ENCODE data around the gene NEURL4.
"Not testable (repeated sequence)": the region's sequence is repeated elsewhere in the genome, so short reads cannot be mapped to it uniquely, and the experiment has no call there.

The NEURL4 gene

GRCh38 chr17:7347630-7348477, 18.7 kb upstream of the NEURL4 start:
- in situ Hi-C loops (cut with MboI; ENCODE audit: low sequenced_read_pairs): no loop called here

- in situ Hi-C loops (cut with MboI; ENCODE audit: low sequenced_read_pairs): no loop called here
Observed at GRCh38 chr17:7346761-7347614, 17.9 kb upstream of the NEURL4 start.

- in situ Hi-C loops (cut with MboI; ENCODE audit: low sequenced_read_pairs): no loop called here
Observed at GRCh38 chr17:7343250-7343649, 14.1 kb upstream of the NEURL4 start.

- in situ Hi-C loops (cut with MboI; ENCODE audit: low sequenced_read_pairs): no loop called here
Observed at GRCh38 chr17:7341842-7342241, 12.7 kb upstream of the NEURL4 start.

DNA sequence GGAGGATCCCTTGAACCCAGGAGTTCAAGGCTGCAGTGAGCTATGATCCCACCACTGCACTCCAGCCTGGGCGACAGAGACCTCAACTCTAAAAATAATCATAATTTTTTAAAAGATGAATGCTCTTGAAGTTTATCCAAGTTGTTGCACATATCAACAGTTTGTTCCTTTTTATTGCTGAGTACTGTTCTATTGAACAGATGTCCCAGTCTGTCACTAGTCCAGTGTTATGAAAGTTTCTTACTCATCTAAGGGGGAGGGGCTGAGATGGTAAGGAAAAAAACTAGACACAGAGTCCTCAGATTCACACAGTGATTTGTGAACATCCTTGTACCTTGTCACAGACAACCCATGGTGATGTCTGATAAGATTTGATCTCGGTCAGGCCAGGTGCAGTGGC, 11.0 kb upstream of the NEURL4 start:
- in situ Hi-C loops (cut with MboI; ENCODE audit: low sequenced_read_pairs): no loop called here

DNA sequence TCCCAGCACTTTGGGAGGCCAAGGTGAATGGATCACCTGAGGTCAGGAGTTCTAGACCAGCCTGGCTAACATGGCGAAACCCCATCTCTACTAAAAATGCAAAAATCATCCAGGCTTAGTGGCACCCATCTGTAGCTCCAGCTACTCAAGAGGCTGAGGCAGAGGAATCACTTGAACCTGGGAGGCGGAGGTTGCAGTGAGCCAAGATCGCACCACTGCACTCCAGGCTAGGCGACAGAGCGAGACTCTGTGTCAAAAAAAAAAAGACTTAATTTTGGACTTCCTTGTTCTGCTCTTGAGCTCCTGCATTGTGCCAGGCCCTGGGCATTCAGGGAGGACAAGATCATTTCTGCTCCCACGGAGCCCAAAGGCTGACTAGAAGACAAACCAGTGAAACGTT, 8.5 kb upstream of the NEURL4 start:
- in situ Hi-C loops (cut with MboI; ENCODE audit: low sequenced_read_pairs): not testable (repeated sequence)

- in situ Hi-C loops (cut with MboI; ENCODE audit: low sequenced_read_pairs): no loop called here
Observed at GRCh38 chr17:7336240-7337175, 7.4 kb upstream of the NEURL4 start, which contains the start of gene ACAP1. Gene ACAP1, plus strand, starts transcription at chr17:7336529. Its CDS starts 206 bp downstream, at chr17:7336735.

DNA sequence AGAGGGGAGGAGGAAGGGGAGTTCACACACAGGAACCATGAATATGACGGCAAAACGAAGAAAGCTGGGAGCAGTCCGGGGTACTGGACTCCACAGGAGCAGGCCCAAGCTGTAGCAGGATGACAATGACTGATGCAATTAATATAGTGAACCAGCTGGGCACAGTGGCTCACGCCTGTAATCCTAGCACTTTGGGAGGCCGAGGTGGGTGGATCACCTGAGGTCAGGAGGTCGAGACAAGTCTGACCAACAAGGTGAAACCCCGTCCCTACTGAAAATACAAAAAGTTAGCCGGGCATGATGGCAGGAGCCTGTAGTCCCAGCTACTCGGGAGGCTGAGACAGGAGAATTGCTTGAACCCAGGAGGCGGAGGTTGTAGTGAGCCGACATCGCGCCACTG, 6.6 kb upstream of the NEURL4 start:
- in situ Hi-C loops (cut with MboI; ENCODE audit: low sequenced_read_pairs): not testable (repeated sequence)

DNA sequence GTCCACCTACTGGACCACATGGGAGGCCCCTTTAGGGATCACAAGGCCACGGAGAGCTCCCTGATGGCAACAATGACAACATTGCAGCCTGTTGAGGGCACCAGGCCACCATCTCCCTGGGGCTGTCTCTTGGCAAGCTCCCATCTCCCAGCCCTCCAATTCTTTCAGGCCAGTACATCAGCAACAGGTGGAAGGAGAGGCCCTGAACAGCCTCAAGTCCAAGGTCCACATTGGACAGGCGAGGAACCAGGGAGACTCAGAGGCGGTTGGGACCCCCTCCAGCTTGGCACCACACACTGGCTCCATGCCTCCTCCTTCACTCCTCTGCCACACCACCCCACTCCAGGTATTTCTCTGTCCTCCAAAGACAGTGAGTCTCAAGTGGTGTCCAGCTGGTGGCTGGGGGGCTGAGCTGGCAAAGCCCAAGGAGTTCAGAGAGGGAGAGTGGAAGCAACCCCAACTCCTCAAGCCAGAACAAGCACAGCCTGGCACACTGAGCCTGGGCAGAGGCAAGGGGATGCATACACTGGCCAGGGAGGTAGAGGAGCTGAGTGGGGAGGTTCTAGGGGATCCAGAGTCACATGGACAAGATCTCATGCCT, 5.9 kb upstream of the NEURL4 start:
- in situ Hi-C loops (cut with MboI; ENCODE audit: low sequenced_read_pairs): no loop called here

- in situ Hi-C loops (cut with MboI; ENCODE audit: low sequenced_read_pairs): not testable (repeated sequence)
Observed at GRCh38 chr17:7332600-7333069, 3.5 kb upstream of the NEURL4 start.

- in situ Hi-C loops (cut with MboI; ENCODE audit: low sequenced_read_pairs): no loop called here
Observed at GRCh38 chr17:7332111-7332510, 3.0 kb upstream of the NEURL4 start.

DNA sequence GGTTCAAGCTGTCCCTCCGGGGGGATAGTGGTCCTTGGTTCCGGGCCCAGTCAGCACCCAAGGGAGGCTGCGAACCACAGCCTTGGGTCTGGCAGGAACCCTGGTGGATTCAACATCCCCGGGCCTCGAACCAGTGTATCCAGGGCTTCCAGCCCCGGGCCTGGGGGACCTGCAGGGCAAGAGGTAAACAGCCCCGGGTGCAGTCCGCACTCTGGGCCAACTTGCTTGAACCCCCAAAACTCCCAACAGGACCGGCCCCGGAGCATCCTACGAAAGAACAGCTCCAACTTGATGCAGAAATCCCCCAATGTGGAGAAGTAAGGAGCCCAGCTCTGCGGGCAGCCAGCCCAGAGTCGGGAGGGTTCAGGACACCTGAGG, 1.5 kb upstream of the NEURL4 start:
- in situ Hi-C loops (cut with MboI; ENCODE audit: low sequenced_read_pairs): no loop called here

DNA sequence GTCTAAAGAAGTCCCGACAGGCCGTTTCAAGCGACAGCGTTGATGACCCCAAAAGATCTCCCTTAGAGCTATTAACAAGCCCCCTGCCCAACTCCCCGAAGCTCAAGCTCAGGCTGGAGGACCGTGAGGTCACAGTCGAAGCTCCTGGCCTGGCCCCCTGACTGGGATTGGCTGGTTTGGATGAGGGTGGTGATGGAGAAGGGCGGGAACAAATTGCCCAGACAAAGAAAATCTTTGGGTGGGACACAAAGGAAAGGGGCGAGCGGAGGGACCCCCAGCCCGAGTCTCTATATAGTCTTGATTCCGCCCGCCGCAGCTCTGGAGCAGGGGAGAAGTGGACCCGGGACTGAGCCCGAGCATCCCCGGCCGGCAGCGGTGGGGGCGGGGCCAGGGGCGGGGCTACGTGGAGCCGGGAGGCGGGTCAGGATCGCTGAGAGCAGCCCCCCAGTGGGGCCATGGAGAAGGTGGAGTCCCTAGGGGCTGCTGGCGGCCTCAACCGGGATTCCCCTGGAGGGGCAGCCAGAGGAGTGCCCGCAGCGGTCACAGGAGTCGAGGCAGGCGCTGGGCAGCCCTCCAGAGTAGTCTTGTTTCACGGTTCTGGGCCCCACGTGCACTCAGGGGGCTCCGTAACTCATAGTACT, 982 bp upstream of the NEURL4 start:
- in situ Hi-C loops (cut with MboI; ENCODE audit: low sequenced_read_pairs): no loop called here

GRCh38 chr17:7329374-7329996, 350 bp upstream of the NEURL4 start:
- in situ Hi-C loops (cut with MboI; ENCODE audit: low sequenced_read_pairs): no loop called here

- in situ Hi-C loops (cut with MboI; ENCODE audit: low sequenced_read_pairs): no loop called here
Observed at GRCh38 chr17:7328009-7328408, 1.1 kb downstream of the NEURL4 start.

GRCh38 chr17:7327501-7327900, 1.6 kb downstream of the NEURL4 start:
- in situ Hi-C loops (cut with MboI; ENCODE audit: low sequenced_read_pairs): no loop called here

DNA sequence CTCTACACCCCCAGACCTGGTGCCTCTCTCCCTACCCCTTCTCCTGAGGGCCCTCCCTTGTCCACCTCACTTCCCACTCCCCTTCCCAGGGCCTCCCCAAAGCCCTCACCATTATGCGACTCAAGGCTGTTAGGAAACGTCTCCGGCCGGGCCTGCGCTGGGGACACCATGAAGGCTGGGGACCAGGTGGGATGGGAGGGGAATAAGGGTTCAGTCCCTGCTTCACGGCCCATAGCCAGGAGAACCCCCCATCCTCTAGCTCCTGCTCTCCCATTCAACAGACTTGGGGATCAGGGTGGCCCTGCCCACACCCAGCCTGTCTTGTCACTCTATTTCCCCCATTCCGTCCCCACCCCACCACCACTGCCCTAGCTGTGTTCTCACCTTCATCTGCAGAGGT, 2.1 kb downstream of the NEURL4 start:
- in situ Hi-C loops (cut with MboI; ENCODE audit: low sequenced_read_pairs): no loop called here

DNA sequence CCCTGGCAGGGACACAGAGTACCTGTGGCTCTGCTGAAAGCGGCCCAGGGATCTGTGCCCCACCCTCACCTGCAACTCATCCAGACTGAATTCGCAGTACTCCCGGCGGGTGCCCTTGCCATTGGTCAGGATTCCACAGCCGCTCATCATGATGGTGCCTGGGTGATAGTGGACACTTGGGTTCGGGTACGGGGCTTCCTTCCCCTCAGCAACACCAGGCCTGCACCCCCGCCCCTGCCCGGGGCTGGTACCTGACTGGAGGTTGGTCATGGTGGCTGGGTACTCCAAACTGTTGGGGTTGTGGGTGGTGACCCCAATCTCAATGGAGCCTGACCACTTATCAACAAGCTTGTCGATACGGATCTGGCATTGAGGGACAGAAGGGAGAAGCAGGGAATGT, 2.9 kb downstream of the NEURL4 start:
- in situ Hi-C loops (cut with MboI; ENCODE audit: low sequenced_read_pairs): no loop called here

DNA sequence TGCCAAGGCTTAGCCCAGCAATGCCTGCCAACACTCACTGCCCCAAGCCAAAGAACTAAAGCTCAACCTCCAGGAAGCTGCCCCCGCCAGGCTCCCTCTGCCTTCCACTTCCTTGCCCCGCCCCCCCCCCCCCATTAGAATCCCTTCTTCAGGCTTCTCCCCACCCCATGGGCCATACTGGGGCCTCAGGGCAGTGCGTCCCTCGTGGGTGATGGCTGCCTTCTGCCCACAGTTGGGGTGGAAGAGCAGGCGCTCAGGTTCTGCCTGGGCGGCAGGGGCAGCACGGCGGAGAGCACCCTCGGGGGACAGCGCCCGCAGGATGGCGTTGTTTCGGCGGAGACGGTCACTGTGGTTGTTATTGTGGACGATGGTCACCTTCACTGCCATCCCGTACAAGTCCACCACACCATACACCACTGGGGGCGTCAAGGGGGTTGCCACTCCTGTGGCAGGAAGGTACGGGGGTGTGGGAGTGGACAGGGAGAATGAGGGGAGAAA, 4.1 kb downstream of the NEURL4 start:
- in situ Hi-C loops (cut with MboI; ENCODE audit: low sequenced_read_pairs): no loop called here

Measured in HL-60/S4 (cell line).